Mesothelial cell of epicardium (in vitro differentiated cells): Measurements from ENCODE around the gene MRPL30. TPM values are rescaled to one million over a fixed set of nuclear protein-coding genes. Genes with fewer than 3 reads are reported as not detected.
"Not testable (repeated sequence)": the region's sequence is repeated elsewhere in the genome, so short reads cannot be mapped to it uniquely, and the experiment has no call there.

ENCODE experiments used
- DNase-seq, 2 experiments: peaks; one replicate each; pipeline ENCODE4 v3.0.0; 2021; ENCODE audit warnings: low spot score in 2 of 2; ENCODE audit not compliant: unreplicated experiment in 2 of 2
- H3K27ac Mint-ChIP-seq: 2 replicates; pipeline ENCODE4 v1.8.0; 2021; ENCODE audit warnings: mixed read lengths
- H3K27me3 Mint-ChIP-seq: 2 replicates; pipeline ENCODE4 v1.8.0; 2021; ENCODE audit warnings: low read depth, mixed read lengths
- H3K36me3 Mint-ChIP-seq: 2 replicates; pipeline ENCODE4 v1.8.0; 2021; ENCODE audit warnings: mixed read lengths
- H3K4me1 Mint-ChIP-seq: 2 replicates; pipeline ENCODE4 v1.8.0; 2021; ENCODE audit warnings: mixed read lengths
- H3K4me3 Mint-ChIP-seq: 2 replicates; pipeline ENCODE4 v1.8.0; 2021; ENCODE audit warnings: mild to moderate bottlenecking, moderate library complexity, mixed read lengths
- H3K9me3 Mint-ChIP-seq: 2 replicates; pipeline ENCODE4 v1.8.0; 2021; ENCODE audit warnings: mixed read lengths
- total RNA-seq: library from RNA; stranded (reverse); gene quantifications from 3 replicates; pipeline ENCODE4 v1.2.1, GENCODE V29; 2021
- TF ChIP-seq, protein P1 (sequence below): fragments of 200-600 bp; sonication (generic); IDR thresholded peaks from one replicate; pipeline ENCODE4 v1.5.0; 2021; ENCODE audit warnings: antibody characterized with exemption; ENCODE audit not compliant: unreplicated experiment

Gene MRPL30
- 33.3 to 35.3 TPM (median 35.1 TPM) in 3 replicates for total RNA-seq

DNA sequence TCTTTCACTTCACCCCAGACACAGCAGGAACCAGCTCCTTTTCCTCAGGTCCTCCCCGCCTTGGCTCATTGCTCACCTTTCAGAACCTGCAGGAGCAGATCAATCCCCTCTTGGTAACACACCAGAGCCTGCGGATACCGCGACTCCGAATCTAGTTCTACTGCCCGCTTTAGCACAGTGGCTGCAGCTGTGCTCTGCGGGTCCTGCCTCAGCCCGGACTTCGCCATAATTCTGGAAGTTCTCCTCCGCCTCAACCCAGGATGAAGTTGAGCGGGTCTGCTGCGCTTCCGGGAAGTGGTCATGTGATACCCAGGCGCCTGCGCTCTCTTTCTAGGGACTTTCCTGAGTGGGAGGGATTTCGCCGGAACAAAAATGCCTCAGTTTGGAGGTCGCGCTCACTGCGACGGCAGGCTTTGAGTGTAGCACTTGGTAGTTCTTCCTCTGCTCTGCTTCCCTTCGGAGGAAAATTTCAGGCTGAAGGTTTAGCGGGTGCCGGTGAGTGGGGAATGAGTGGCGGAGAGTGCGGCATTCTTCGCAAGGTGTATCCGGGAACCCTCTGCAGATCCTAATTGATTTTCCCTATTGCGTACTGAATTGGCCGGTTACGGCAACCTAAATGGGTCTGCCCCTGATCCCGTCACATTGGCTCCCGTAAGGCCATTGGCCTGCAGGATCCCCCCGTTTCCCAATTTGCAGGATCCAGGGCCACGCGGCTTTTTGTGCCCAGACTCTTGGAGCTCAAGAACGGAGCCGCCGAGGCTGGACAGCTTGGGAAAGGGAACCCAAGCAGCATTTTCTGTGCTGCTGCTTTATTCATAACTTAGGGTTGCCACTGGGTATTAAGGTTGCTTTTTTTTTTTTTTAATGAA lies at the start of gene MRPL30, which contains the start of gene MITD1:
TSS of gene MRPL30 (plus strand) at position 430 of the 869 bp plus-strand sequence. CDS start 5,020 bp downstream, outside the sequence.
TSS of gene MITD1 (minus strand) at position 304 of the 869 bp plus-strand sequence. CDS start at position 227, 77 bp downstream.
- TF ChIP-seq, protein P1, sequence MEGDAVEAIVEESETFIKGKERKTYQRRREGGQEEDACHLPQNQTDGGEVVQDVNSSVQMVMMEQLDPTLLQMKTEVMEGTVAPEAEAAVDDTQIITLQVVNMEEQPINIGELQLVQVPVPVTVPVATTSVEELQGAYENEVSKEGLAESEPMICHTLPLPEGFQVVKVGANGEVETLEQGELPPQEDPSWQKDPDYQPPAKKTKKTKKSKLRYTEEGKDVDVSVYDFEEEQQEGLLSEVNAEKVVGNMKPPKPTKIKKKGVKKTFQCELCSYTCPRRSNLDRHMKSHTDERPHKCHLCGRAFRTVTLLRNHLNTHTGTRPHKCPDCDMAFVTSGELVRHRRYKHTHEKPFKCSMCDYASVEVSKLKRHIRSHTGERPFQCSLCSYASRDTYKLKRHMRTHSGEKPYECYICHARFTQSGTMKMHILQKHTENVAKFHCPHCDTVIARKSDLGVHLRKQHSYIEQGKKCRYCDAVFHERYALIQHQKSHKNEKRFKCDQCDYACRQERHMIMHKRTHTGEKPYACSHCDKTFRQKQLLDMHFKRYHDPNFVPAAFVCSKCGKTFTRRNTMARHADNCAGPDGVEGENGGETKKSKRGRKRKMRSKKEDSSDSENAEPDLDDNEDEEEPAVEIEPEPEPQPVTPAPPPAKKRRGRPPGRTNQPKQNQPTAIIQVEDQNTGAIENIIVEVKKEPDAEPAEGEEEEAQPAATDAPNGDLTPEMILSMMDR = no peak
- Mint-ChIP-seq H3K4me1 (peaks cover 30% of the 10 kb centered on the region), H3K36me3 (no peaks in the 10 kb centered on the region), H3K9me3 (no peaks in the 10 kb centered on the region), H3K27me3 (no peaks in the 10 kb centered on the region), H3K4me3 (peak within 1 kb of the TSS; percentile 99), H3K27ac (peak within 1 kb of the TSS; percentile 99)
- peak; percentile 76 to 92 for DNase-seq

DNA sequence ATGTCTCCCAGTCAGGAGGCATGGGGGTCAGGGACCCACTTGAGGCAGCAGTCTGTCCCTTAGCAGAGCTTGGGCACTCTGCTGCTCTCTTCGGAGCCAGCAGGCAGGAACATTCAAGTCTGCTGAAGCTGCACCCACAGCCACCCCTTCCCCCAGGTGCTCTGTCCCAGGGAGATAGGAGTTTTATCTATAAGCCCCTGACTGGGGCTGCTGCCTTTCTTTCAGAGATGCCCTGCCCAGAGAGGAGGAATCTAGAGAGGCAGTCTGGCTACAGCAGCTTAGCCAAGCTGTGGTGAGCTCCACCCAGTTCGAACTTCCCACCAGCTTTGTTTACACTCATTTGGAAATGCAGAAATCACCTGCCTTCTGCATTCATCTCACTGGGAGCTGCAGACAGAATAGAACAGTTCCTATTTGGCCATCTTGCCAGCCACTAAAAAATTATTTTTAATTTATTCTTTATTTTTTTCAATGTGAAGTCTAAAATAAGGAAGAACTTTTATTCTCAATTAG lies 45.9 kb upstream of the MRPL30 start:
- DNase-seq, H3K27ac Mint-ChIP-seq, H3K4me1 Mint-ChIP-seq, H3K4me3 Mint-ChIP-seq, H3K27me3 Mint-ChIP-seq: not testable (repeated sequence)
- Mint-ChIP-seq H3K9me3 (peaks cover 47% of the 10 kb centered on the region), H3K36me3 (peaks cover 31% of the 10 kb centered on the region)

DNA sequence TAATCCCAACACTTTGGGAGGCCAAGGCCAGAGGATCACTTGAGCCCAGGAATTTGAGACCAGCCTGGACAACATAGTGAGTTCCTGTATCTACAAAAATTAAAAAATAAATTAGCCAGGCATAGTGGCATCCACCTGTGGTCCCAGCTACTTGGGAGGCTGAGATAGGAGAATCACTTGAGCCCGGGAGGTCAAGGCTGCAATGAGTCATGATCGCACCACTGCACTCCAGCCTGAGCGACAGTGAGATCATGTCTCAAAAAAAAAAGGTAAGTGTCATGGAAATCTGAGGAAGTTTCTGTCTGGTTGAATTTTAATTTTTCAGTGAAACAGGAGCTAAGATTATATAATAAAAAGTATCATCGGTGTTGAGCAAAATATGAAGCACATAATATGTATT lies 42.0 kb upstream of the MRPL30 start:
- H3K4me3 Mint-ChIP-seq = no peak overlapping the region

DNA sequence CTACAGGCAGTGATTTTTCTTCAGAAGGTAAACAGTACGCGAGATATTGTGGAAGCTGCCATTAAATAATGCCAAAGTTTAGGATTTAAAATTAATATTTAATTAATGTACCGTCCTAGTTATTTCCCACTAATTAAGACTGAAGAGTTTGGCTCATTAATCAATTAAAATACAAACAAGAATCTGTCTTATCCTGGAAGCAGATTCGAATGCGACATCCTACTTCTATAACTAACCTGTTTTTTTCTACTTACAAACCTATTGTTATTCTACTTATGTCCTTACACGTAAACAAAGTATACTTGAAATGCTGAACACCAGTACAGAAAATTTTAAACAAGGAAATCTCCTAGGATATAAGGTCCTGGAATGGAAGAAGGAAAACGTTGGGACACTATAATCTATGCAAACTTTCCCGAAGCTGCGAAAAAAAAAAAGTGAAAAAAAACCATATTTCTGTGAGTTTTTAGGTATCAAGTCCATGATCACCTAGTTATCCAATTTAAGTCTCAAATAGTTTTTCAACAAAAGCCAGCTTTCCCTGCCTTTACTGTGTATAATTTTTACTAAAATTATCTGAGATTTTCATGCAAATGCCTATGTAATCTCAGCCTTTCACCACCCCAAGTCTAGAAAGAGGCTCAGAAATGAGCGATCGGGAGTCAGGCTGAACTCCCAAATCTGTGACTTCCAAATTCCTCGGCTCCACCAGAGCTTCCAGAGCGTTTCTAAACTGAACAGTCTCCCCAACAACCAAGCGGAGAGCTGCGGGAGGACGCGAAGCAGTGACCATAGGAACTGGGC lies 40.7 kb upstream of the MRPL30 start:
- TF ChIP-seq, protein P1 = no peak
- Mint-ChIP-seq H3K4me1 (peaks cover 12% of the 10 kb centered on the region), H3K4me3 (peak overlapping the region; percentile 96), H3K27me3 (no peaks in the 10 kb centered on the region), H3K9me3 (peaks cover 3% of the 10 kb centered on the region), H3K36me3 (peaks cover 6% of the 10 kb centered on the region), H3K27ac (peak overlapping the region; percentile 98)
- DNase-seq = no peak

More for the DNA sequence above, 42.0 kb upstream of the MRPL30 start:
- no peak for DNase-seq
- no peaks in the 10 kb centered on the region for H3K27me3 Mint-ChIP-seq
- H3K4me1 Mint-ChIP-seq = peaks cover 12% of the 10 kb centered on the region
- peaks cover 13% of the 10 kb centered on the region for H3K36me3 Mint-ChIP-seq
- no peak overlapping the region for H3K27ac Mint-ChIP-seq
- TF ChIP-seq, protein P1 = no peak
- H3K9me3 Mint-ChIP-seq = peaks cover 10% of the 10 kb centered on the region

DNA sequence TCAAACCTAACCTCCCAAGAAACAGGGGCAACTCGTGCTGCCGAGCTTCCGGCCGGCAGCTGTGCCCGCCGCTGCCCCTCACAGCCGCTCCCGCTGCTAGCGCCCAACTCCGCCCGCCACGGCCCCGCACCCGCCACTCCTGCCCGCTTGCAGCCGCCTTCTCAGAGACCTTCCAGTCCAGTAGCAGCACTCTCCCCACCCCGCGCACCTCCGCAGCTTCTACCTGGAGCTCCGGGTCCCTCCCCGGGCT lies 40.2 kb upstream of the MRPL30 start:
- H3K4me3 Mint-ChIP-seq = peak overlapping the region; percentile 96
- peak overlapping the region; percentile 98 for H3K27ac Mint-ChIP-seq
- H3K36me3 Mint-ChIP-seq = peaks cover 6% of the 10 kb centered on the region
- peaks cover 12% of the 10 kb centered on the region for H3K4me1 Mint-ChIP-seq
- TF ChIP-seq, protein P1 = no peak
- DNase-seq = no peak
- H3K9me3 Mint-ChIP-seq = peaks cover 3% of the 10 kb centered on the region
- H3K27me3 Mint-ChIP-seq = no peaks in the 10 kb centered on the region
